Gastroesophageal sphincter (tissue), 3 donors: ENCODE measurements around the gene ATPAF1.

Experiments
- EP300 ChIP-seq: sonication (generic); formaldehyde crosslinking; IDR thresholded peaks from one replicate; pipeline ENCODE4 v1.6.1; 2017; ENCODE audit warnings: antibody characterized with exemption, mild to moderate bottlenecking
- POLR2A ChIP-seq, 2 donors: fragments of 450-650 bp; IDR thresholded peaks; one replicate each; pipeline ENCODE4 v1.6.1; 2017; ENCODE audit warnings: antibody characterized with exemption in 2 of 2, mild to moderate bottlenecking in 2 of 2, moderate library complexity in 1 of 2
- TF ChIP-seq, protein P1 (sequence below), 4 experiments: fragments of 200-600 bp in 2 of 4; fragments of 450-650 bp in 2 of 4; sonication (generic) in 1 of 4; IDR thresholded peaks; one replicate each; pipeline ENCODE4 v1.5.1; 2017 to 2019; ENCODE audit warnings: antibody characterized with exemption in 4 of 4, mild to moderate bottlenecking in 2 of 4, moderate library complexity in 2 of 4

GRCh38 chr1:46675549-46676314 lies 7.6 kb upstream of the ATPAF1 start:
- TF ChIP-seq, protein P1, sequence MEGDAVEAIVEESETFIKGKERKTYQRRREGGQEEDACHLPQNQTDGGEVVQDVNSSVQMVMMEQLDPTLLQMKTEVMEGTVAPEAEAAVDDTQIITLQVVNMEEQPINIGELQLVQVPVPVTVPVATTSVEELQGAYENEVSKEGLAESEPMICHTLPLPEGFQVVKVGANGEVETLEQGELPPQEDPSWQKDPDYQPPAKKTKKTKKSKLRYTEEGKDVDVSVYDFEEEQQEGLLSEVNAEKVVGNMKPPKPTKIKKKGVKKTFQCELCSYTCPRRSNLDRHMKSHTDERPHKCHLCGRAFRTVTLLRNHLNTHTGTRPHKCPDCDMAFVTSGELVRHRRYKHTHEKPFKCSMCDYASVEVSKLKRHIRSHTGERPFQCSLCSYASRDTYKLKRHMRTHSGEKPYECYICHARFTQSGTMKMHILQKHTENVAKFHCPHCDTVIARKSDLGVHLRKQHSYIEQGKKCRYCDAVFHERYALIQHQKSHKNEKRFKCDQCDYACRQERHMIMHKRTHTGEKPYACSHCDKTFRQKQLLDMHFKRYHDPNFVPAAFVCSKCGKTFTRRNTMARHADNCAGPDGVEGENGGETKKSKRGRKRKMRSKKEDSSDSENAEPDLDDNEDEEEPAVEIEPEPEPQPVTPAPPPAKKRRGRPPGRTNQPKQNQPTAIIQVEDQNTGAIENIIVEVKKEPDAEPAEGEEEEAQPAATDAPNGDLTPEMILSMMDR (IDR thresholded peaks at IDR 0.05): no peak
- TF ChIP-seq POLR2A (IDR thresholded peaks at IDR 0.05): no peak
- no peak for TF ChIP-seq EP300
